WI38 (cell line): ENCODE measurements around the gene ENTPD6.

Source experiments
- H3K4me3 ChIP-seq: 2 replicates; pipeline ENCODE4 v1.5.1; 2011; ENCODE audit warnings: low read depth, mild to moderate bottlenecking, control low read depth, low read length
- CTCF ChIP-seq: IDR thresholded peaks from 2 replicates; pipeline ENCODE4 v1.5.1; 2012; ENCODE audit warnings: low read depth, mild to moderate bottlenecking, control low read depth, low read length

The ENTPD6 gene

GRCh38 chr20:25198663-25199383 is 3.3 kb downstream of the ENTPD6 start:
- H3K4me3 ChIP-seq = no peak overlapping the region
- no peak for TF ChIP-seq CTCF

GRCh38 chr20:25199473-25200260 is 4.2 kb downstream of the ENTPD6 start:
- TF ChIP-seq CTCF = no peak

GRCh38 chr20:25203089-25203488 is 7.6 kb downstream of the ENTPD6 start:
- no peak for TF ChIP-seq CTCF
- H3K4me3 ChIP-seq = no peak overlapping the region

More at GRCh38 chr20:25199473-25200260, 4.2 kb downstream of the ENTPD6 start:
- no peak overlapping the region for H3K4me3 ChIP-seq

GRCh38 chr20:25203871-25204320 is 8.4 kb downstream of the ENTPD6 start:
- TF ChIP-seq CTCF = no peak
- no peak overlapping the region for H3K4me3 ChIP-seq

- no peak for TF ChIP-seq CTCF
- no peak overlapping the region for H3K4me3 ChIP-seq
These were observed 9.2 kb downstream of the ENTPD6 start for GRCh38 chr20:25204550-25205276.

GRCh38 chr20:25205277-25206062 is 10.0 kb downstream of the ENTPD6 start:
- no peak for TF ChIP-seq CTCF
- H3K4me3 ChIP-seq = no peak overlapping the region
